Measurements from ENCODE around the gene ZFR. TPM values are rescaled to one million over a fixed set of nuclear protein-coding genes. Genes with fewer than 3 reads are reported as not detected.

The ZFR gene
- total RNA-seq, 1 experiment from 2014 or later: 72.7 TPM

GRCh38 chr5:32319392-32319791, 125.1 kb downstream of the ZFR start:
- H3K27ac ChIP-seq (ENCODE audit: low read length): no peak overlapping the region
- in situ Hi-C loops (cut with HindIII; ENCODE audit: low pct_unique_long_range_greater_than_20kb, low sequenced_read_pairs): no loop called here
- no peaks in the 10 kb centered on the region; the same call in 1 of the 2 replicates for H3K4me1 ChIP-seq (ENCODE audit: control insufficient read depth, insufficient read depth, low read length)
- DNase-seq (ENCODE audit: low read depth, low spot score): no peak
- ChIA-PET POLR2A (no interaction called here), CTCF (no interaction called here)
- ATAC-seq: peak; percentile 67; the same call in 1 of the 2 replicates
- H3K9me3 ChIP-seq (ENCODE audit: control insufficient read depth, insufficient read depth, low read depth, low read length): 0 out of 2 replicates have a peak, but pooled peaks cover 5% of the 10 kb centered on the region
- intact Hi-C loops (cut with micrococcal nuclease; ENCODE audit: unreplicated experiment): no loop called here
- TF ChIP-seq TCF7L2 (IDR thresholded peaks at IDR 0.05; ENCODE audit: low read depth, low read length) (no peak), SIN3A (IDR thresholded peaks at IDR 0.05; ENCODE audit: borderline replicate concordance, insufficient read depth, low read depth, low read length) (no peak), POLR2AphosphoS5 (IDR thresholded peaks at IDR 0.05; ENCODE audit: low read depth, low read length) (no peak)
- TF ChIP-seq, protein P1, sequence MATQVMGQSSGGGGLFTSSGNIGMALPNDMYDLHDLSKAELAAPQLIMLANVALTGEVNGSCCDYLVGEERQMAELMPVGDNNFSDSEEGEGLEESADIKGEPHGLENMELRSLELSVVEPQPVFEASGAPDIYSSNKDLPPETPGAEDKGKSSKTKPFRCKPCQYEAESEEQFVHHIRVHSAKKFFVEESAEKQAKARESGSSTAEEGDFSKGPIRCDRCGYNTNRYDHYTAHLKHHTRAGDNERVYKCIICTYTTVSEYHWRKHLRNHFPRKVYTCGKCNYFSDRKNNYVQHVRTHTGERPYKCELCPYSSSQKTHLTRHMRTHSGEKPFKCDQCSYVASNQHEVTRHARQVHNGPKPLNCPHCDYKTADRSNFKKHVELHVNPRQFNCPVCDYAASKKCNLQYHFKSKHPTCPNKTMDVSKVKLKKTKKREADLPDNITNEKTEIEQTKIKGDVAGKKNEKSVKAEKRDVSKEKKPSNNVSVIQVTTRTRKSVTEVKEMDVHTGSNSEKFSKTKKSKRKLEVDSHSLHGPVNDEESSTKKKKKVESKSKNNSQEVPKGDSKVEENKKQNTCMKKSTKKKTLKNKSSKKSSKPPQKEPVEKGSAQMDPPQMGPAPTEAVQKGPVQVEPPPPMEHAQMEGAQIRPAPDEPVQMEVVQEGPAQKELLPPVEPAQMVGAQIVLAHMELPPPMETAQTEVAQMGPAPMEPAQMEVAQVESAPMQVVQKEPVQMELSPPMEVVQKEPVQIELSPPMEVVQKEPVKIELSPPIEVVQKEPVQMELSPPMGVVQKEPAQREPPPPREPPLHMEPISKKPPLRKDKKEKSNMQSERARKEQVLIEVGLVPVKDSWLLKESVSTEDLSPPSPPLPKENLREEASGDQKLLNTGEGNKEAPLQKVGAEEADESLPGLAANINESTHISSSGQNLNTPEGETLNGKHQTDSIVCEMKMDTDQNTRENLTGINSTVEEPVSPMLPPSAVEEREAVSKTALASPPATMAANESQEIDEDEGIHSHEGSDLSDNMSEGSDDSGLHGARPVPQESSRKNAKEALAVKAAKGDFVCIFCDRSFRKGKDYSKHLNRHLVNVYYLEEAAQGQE (IDR thresholded peaks at IDR 0.05; ENCODE audit: insufficient read depth in 1 of 2, low read depth in 2 of 2, low read length in 1 of 2): no peak
- TF ChIP-seq, protein P2, sequence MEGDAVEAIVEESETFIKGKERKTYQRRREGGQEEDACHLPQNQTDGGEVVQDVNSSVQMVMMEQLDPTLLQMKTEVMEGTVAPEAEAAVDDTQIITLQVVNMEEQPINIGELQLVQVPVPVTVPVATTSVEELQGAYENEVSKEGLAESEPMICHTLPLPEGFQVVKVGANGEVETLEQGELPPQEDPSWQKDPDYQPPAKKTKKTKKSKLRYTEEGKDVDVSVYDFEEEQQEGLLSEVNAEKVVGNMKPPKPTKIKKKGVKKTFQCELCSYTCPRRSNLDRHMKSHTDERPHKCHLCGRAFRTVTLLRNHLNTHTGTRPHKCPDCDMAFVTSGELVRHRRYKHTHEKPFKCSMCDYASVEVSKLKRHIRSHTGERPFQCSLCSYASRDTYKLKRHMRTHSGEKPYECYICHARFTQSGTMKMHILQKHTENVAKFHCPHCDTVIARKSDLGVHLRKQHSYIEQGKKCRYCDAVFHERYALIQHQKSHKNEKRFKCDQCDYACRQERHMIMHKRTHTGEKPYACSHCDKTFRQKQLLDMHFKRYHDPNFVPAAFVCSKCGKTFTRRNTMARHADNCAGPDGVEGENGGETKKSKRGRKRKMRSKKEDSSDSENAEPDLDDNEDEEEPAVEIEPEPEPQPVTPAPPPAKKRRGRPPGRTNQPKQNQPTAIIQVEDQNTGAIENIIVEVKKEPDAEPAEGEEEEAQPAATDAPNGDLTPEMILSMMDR (IDR thresholded peaks at IDR 0.05): no peak
- H3K27me3 ChIP-seq (ENCODE audit: control insufficient read depth, insufficient read depth, low read length): no peaks in the 10 kb centered on the region
- no TSS peak for BruUV-seq (replicated peaks)
- H3K36me3 ChIP-seq (ENCODE audit: control insufficient read depth, insufficient read depth, low read length): no peaks in the 10 kb centered on the region
- no peak overlapping the region for H3K4me3 ChIP-seq (ENCODE audit: low read depth in 2 of 2, low read length in 2 of 2)

GRCh38 chr5:32317041-32317440, 127.5 kb downstream of the ZFR start:
- H3K36me3 ChIP-seq (ENCODE audit: control insufficient read depth, insufficient read depth, low read length): no peaks in the 10 kb centered on the region
- TF ChIP-seq, protein P1 (IDR thresholded peaks at IDR 0.05; ENCODE audit: insufficient read depth in 1 of 2, low read depth in 2 of 2, low read length in 1 of 2): no peak
- no peak for TF ChIP-seq SIN3A (IDR thresholded peaks at IDR 0.05; ENCODE audit: borderline replicate concordance, insufficient read depth, low read depth, low read length)
- no peak for TF ChIP-seq POLR2AphosphoS5 (IDR thresholded peaks at IDR 0.05; ENCODE audit: low read depth, low read length)
- TF ChIP-seq, protein P2 (IDR thresholded peaks at IDR 0.05): no peak
- TF ChIP-seq TCF7L2 (IDR thresholded peaks at IDR 0.05; ENCODE audit: low read depth, low read length): no peak
- no TSS peak for BruUV-seq (replicated peaks)
- POLR2A ChIA-PET: no interaction called here
- in situ Hi-C loops (cut with HindIII; ENCODE audit: low pct_unique_long_range_greater_than_20kb, low sequenced_read_pairs): no loop called here
- ATAC-seq (no peak), DNase-seq (ENCODE audit: low read depth, low spot score) (no peak)
- CTCF ChIA-PET: no interaction called here
- intact Hi-C loops (cut with micrococcal nuclease; ENCODE audit: unreplicated experiment): no loop called here
- H3K4me1 ChIP-seq (ENCODE audit: control insufficient read depth, insufficient read depth, low read length): no peaks in the 10 kb centered on the region; the same call in 1 of the 2 replicates
- H3K9me3 ChIP-seq (ENCODE audit: control insufficient read depth, insufficient read depth, low read depth, low read length): 0 out of 2 replicates have a peak, but pooled peaks cover 5% of the 10 kb centered on the region
- H3K4me3 ChIP-seq (ENCODE audit: low read depth in 2 of 2, low read length in 2 of 2): no peak overlapping the region
- no peak overlapping the region for H3K27ac ChIP-seq (ENCODE audit: low read length)
- no peaks in the 10 kb centered on the region for H3K27me3 ChIP-seq (ENCODE audit: control insufficient read depth, insufficient read depth, low read length)

Data from Panc1 (cell line).